ENCODE results near the gene TRPT1. TPM values are rescaled to one million over a fixed set of nuclear protein-coding genes. Genes with fewer than 3 reads are reported as not detected.

TRPT1 gene
- total RNA-seq, 2 experiments from 2014 or later = 11.3 to 11.5 TPM

- H3K4me1 Mint-ChIP-seq (ENCODE audit: low read depth) = peaks cover 53% of the 10 kb centered on the region
- H3K27ac ChIP-seq (ENCODE audit: low read depth in 1 of 2, low read length in 2 of 2) = no peak overlapping the region
- no peak for ATAC-seq (ENCODE audit: poor library complexity)
- H3K27ac Mint-ChIP-seq = peak overlapping the region; percentile 94
- DNase-seq = peak in 1 of 14 experiments; percentile 4
- intact Hi-C loops (cut with DNase I, micrococcal nuclease) = loop anchor here in 1 of 2 experiments (5.0 kb wide), 2 partner anchors 40 to 45 kb away; partner anchors contain the start of gene STIP1
- no peaks in the 10 kb centered on the region for H3K9me3 Mint-ChIP-seq
- no peaks in the 10 kb centered on the region for H3K9me3 ChIP-seq (ENCODE audit: control insufficient read depth in 1 of 2, insufficient read depth in 1 of 2, low read length in 2 of 2)
- peak overlapping the region; percentile 95 for H3K4me3 Mint-ChIP-seq
- no peaks in the 10 kb centered on the region for H3K27me3 Mint-ChIP-seq
- peaks cover 7% of the 10 kb centered on the region for H3K36me3 ChIP-seq (ENCODE audit: insufficient read depth, low read length)
- TF ChIP-seq CTCF (IDR thresholded peaks at IDR 0.05) = no peak
- no peak overlapping the region for H3K4me3 ChIP-seq (ENCODE audit: low read length)
- H3K27me3 ChIP-seq (ENCODE audit: control insufficient read depth in 1 of 2, insufficient read depth in 2 of 2, low read length in 2 of 2) = no peaks in the 10 kb centered on the region
- H3K4me1 ChIP-seq (ENCODE audit: insufficient read depth, low read length) = peaks cover 69% of the 10 kb centered on the region
- H3K36me3 Mint-ChIP-seq (ENCODE audit: low read depth) = peaks cover 10% of the 10 kb centered on the region
- CTCF ChIA-PET = interaction anchor here (0.7 to 1.2 kb wide), 5 partner anchors 8 to 72 kb away, joined by 3 to 5 read pairs (median 3); partner anchors contain the start of gene PPP1R14B
- POLR2A ChIA-PET = interaction anchor here (0.8 to 4.6 kb wide), 10 partner anchors 9 to 1265 kb away, joined by 3 to 31 read pairs (median 4); partner anchors contain the start of genes FERMT3, FKBP2, PLCB3 and PPP1R14B
Measured at GRCh38 chr11:64232182-64232966, 6.4 kb upstream of the TRPT1 start.

- H3K27me3 ChIP-seq (ENCODE audit: control insufficient read depth in 1 of 2, insufficient read depth in 2 of 2, low read length in 2 of 2) = no peaks in the 10 kb centered on the region
- ATAC-seq (ENCODE audit: poor library complexity) = no peak
- peaks cover 78% of the 10 kb centered on the region for H3K4me1 ChIP-seq (ENCODE audit: insufficient read depth, low read length)
- CTCF ChIA-PET = interaction anchor here (0.7 to 1.0 kb wide), 4 partner anchors 9 to 73 kb away, joined by 3 to 5 read pairs (median 3); partner anchors contain the start of gene PPP1R14B
- Mint-ChIP-seq H3K27ac (peak overlapping the region; percentile 94), H3K4me3 (peak overlapping the region; percentile 95), H3K27me3 (no peaks in the 10 kb centered on the region), H3K9me3 (no peaks in the 10 kb centered on the region), H3K4me1 (ENCODE audit: low read depth) (peaks cover 60% of the 10 kb centered on the region), H3K36me3 (ENCODE audit: low read depth) (peaks cover 6% of the 10 kb centered on the region)
- DNase-seq = no peak
- no peak overlapping the region for H3K4me3 ChIP-seq (ENCODE audit: low read length)
- intact Hi-C loops (cut with DNase I, micrococcal nuclease) = loop anchor here in 1 of 2 experiments (5.0 kb wide), 2 partner anchors 41 to 44 kb away; partner anchors contain the start of gene STIP1
- no peaks in the 10 kb centered on the region for H3K9me3 ChIP-seq (ENCODE audit: control insufficient read depth in 1 of 2, insufficient read depth in 1 of 2, low read length in 2 of 2)
- POLR2A ChIA-PET = interaction anchor here (0.9 to 4.6 kb wide), 7 partner anchors 10 to 1266 kb away, joined by 3 to 31 read pairs (median 7); partner anchors contain the start of genes FERMT3, FKBP2, PLCB3 and PPP1R14B
- H3K27ac ChIP-seq (ENCODE audit: low read depth in 1 of 2, low read length in 2 of 2) = no peak overlapping the region
- no peak for TF ChIP-seq CTCF (IDR thresholded peaks at IDR 0.05)
- peaks cover 3% of the 10 kb centered on the region for H3K36me3 ChIP-seq (ENCODE audit: insufficient read depth, low read length)
Measured at GRCh38 chr11:64231546-64231945, 5.6 kb upstream of the TRPT1 start.

GRCh38 chr11:64230985-64231365 is 5.0 kb upstream of the TRPT1 start:
- H3K4me3 ChIP-seq (ENCODE audit: low read length) = peak overlapping the region; percentile 91
- Mint-ChIP-seq H3K4me1 (ENCODE audit: low read depth) (peaks cover 60% of the 10 kb centered on the region), H3K4me3 (peak overlapping the region; percentile 95), H3K27ac (peak overlapping the region; percentile 94), H3K36me3 (ENCODE audit: low read depth) (peaks cover 6% of the 10 kb centered on the region), H3K27me3 (no peaks in the 10 kb centered on the region), H3K9me3 (no peaks in the 10 kb centered on the region)
- DNase-seq (peak in 1 of 14 experiments; percentile 40), ATAC-seq (ENCODE audit: poor library complexity) (no peak)
- H3K27me3 ChIP-seq (ENCODE audit: control insufficient read depth in 1 of 2, insufficient read depth in 2 of 2, low read length in 2 of 2) = no peaks in the 10 kb centered on the region
- H3K9me3 ChIP-seq (ENCODE audit: control insufficient read depth in 1 of 2, insufficient read depth in 1 of 2, low read length in 2 of 2) = no peaks in the 10 kb centered on the region
- no peak for TF ChIP-seq CTCF (IDR thresholded peaks at IDR 0.05)
- POLR2A ChIA-PET = interaction anchor here (0.6 to 4.6 kb wide), 6 partner anchors 11 to 564 kb away, joined by 3 to 31 read pairs (median 15); partner anchors contain the start of genes FERMT3, FKBP2 and PPP1R14B
- peaks cover 79% of the 10 kb centered on the region for H3K4me1 ChIP-seq (ENCODE audit: insufficient read depth, low read length)
- CTCF ChIA-PET = interaction anchor here (0.9 to 1.0 kb wide), 2 partner anchors 73 to 87 kb away, joined by 3 to 5 read pairs; partner anchors contain the start of gene PRDX5
- intact Hi-C loops (cut with DNase I, micrococcal nuclease) = loop anchor here (1.0 to 5.0 kb wide), 3 partner anchors 10 to 44 kb away; partner anchors contain the start of genes FKBP2 (in 2 of the 2) and STIP1 (in 1 of the 2)
- peak overlapping the region; percentile 55 to 82 for H3K27ac ChIP-seq (ENCODE audit: low read depth in 1 of 2, low read length in 2 of 2)
- H3K36me3 ChIP-seq (ENCODE audit: insufficient read depth, low read length) = peaks cover 3% of the 10 kb centered on the region
